AG04449 (cell line): ENCODE data around the gene GPBP1.

Experiments used
- CTCF ChIA-PET: fragments of 350-600 bp; formaldehyde crosslinking; extraction: SDS; loops from one replicate; lab custom pipeline; 2021; ENCODE audit warnings: antibody characterized with exemption; lab: Yijun Ruan, JAX
- POLR2A ChIA-PET: fragments of 400-600, 350-600 bp; formaldehyde crosslinking; extraction: SDS; loops from one replicate; lab custom pipeline; 2020; ENCODE audit warnings: antibody characterized with exemption, inconsistent platforms; lab: Yijun Ruan, JAX
- DNase-seq: peaks from one replicate; pipeline ENCODE4 v3.0.0-alpha.2; 2010; ENCODE audit warnings: low read depth, low spot score
- H3K4me3 ChIP-seq: 2 replicates; pipeline ENCODE4 v1.5.1; 2011; ENCODE audit warnings: low read depth, mild to moderate bottlenecking, control low read depth, low read length
- CTCF ChIP-seq: IDR thresholded peaks from one replicate; pipeline ENCODE4 v1.5.1; 2011; ENCODE audit warnings: mild to moderate bottlenecking, moderate library complexity, low read length, control low read depth, inconsistent platforms; ENCODE audit not compliant: insufficient read depth; ENCODE audit errors: missing control alignments

GPBP1 gene

DNA sequence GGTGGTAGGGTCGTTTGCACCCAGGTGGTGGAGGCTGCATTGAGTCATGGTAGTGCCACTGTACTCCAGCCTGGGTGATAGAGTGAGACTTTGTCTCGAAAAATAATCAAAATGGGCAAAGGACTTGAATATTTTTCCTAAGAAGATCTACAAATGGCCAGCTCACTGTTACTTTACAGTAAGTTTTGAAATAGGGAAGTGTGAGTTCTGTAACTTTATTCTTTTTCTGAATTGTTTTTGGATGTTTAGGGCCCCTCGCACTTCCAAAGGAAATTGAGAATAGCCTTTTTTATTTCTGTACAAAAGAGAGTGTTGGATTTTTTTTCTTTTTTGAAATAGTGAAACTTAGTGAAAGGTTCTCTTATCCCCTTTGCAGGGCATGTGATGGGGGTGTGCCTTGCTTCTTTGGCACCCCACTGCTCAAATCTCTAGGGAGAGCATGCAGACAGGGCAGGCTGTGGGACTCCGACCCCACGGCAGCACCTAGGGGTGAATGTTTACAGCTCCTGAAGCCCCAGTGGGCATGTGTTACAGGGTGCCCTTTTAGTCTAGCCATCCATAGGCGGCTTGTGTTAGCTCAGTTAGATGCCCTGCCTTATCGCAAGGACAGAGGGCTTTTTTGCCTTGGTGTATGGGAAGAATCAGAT is 33.3 kb downstream of the GPBP1 start:
- ChIA-PET POLR2A (no interaction called here), CTCF (interaction anchor here (1.9 kb wide), 1 partner anchor 13 kb away, joined by 7 read pairs; no protein-coding TSS in a partner anchor)
- TF ChIP-seq CTCF, result no peak
- DNase-seq, result no peak
- no peak overlapping the region for H3K4me3 ChIP-seq

- ChIA-PET POLR2A (no interaction called here), CTCF (interaction anchor here (1.9 kb wide), 1 partner anchor 12 kb away, joined by 7 read pairs; no protein-coding TSS in a partner anchor)
- DNase-seq, result no peak
- TF ChIP-seq CTCF, result no peak
- no peak overlapping the region for H3K4me3 ChIP-seq
Observed at GRCh38 chr5:57207681-57208080, 33.8 kb downstream of the GPBP1 start.

- POLR2A ChIA-PET, result no interaction called here
Observed at GRCh38 chr5:57209316-57210040, 35.6 kb downstream of the GPBP1 start.

GRCh38 chr5:57210633-57211032 is 36.8 kb downstream of the GPBP1 start:
- no peak for TF ChIP-seq CTCF
- DNase-seq, result no peak
- ChIA-PET POLR2A (no interaction called here), CTCF (interaction anchor here (2.0 kb wide), 1 partner anchor 9 kb away, joined by 9 read pairs; no protein-coding TSS in a partner anchor)
- H3K4me3 ChIP-seq, result no peak overlapping the region

More at GRCh38 chr5:57209316-57210040, 35.6 kb downstream of the GPBP1 start:
- CTCF ChIA-PET, result interaction anchor here (2.0 kb wide), 1 partner anchor 10 kb away, joined by 9 read pairs; no protein-coding TSS in a partner anchor
- DNase-seq, result no peak
- no peak for TF ChIP-seq CTCF
- no peak overlapping the region for H3K4me3 ChIP-seq

GRCh38 chr5:57211039-57211438 is 37.2 kb downstream of the GPBP1 start:
- no peak for TF ChIP-seq CTCF
- ChIA-PET CTCF (interaction anchor here (0.6 kb wide), 1 partner anchor 359 kb away, joined by 3 read pairs; no protein-coding TSS in a partner anchor), POLR2A (no interaction called here)
- no peak overlapping the region for H3K4me3 ChIP-seq
- DNase-seq, result no peak
